Spleen (tissue), 11 donors: Measurements from ENCODE around the gene TRIM9. TPM values are rescaled to one million over a fixed set of nuclear protein-coding genes. Genes with fewer than 3 reads are reported as not detected.

Experiments
- DNase-seq: peaks from one replicate; pipeline ENCODE4 v3.0.0-alpha.2; 2020
- H3K27ac ChIP-seq, 8 donors: fragments of 200-600 bp; sonication (generic) in 7 of 8; 1 replicate in 4 of 8; 2 replicates in 4 of 8; pipeline versions ENCODE4 v1.5.0 to v1.8.0; 2016 to 2021; ENCODE audit warnings: inconsistent platforms in 4 of 8, mild to moderate bottlenecking in 4 of 8, moderate library complexity in 1 of 8
- H3K27me3 ChIP-seq, 7 donors: fragments of 200-600 bp; sonication (generic) in 6 of 7; replicated peaks in 1 of 7; 1 replicate in 4 of 7; 2 replicates in 3 of 7; pipeline versions ENCODE4 v1.5.0 to v1.8.0; 2016 to 2021; ENCODE audit warnings: inconsistent platforms in 3 of 7, mild to moderate bottlenecking in 1 of 7
- H3K36me3 ChIP-seq, 6 donors: fragments of 200-600 bp; sonication (generic) in 5 of 6; 1 replicate in 4 of 6; 2 replicates in 2 of 6; pipeline versions ENCODE4 v1.5.0 to v1.8.0; 2016 to 2021; ENCODE audit warnings: inconsistent platforms in 2 of 6
- H3K4me1 ChIP-seq, 6 donors: fragments of 200-600 bp; sonication (generic) in 5 of 6; 1 replicate in 3 of 6; 2 replicates in 3 of 6; pipeline versions ENCODE4 v1.5.0 to v1.8.0; 2016 to 2021; ENCODE audit warnings: inconsistent platforms in 3 of 6
- H3K4me3 ChIP-seq, 8 donors: fragments of 200-600 bp; sonication (generic) in 7 of 8; 1 replicate in 4 of 8; 2 replicates in 4 of 8; pipeline versions ENCODE4 v1.5.0 to v1.8.0; 2016 to 2021; ENCODE audit warnings: inconsistent platforms in 4 of 8, mild to moderate bottlenecking in 4 of 8, moderate library complexity in 2 of 8
- H3K9me3 ChIP-seq, 8 donors: fragments of 200-600 bp; sonication (generic) in 7 of 8; 1 replicate in 4 of 8; 2 replicates in 4 of 8; pipeline versions ENCODE4 v1.5.0 to v1.8.0; 2016 to 2021; ENCODE audit warnings: inconsistent platforms in 4 of 8
- POLR2A ChIP-seq, 3 donors: fragments of 450-650 bp; IDR thresholded peaks; one replicate each; pipeline ENCODE4 v1.5.1; 2017; ENCODE audit warnings: antibody characterized with exemption in 3 of 3, mild to moderate bottlenecking in 1 of 3
- POLR2AphosphoS5 ChIP-seq, 3 donors: sonication (generic); formaldehyde crosslinking; IDR thresholded peaks; one replicate each; pipeline ENCODE4 v1.5.1; 2017; ENCODE audit warnings: antibody characterized with exemption in 3 of 3
- WGBS, 5 donors: extraction: QIAGEN DNeasy Blood & Tissue Kit in 3 of 5; methylation state at CpG; one replicate each; pipeline versions ENCODE4 v1.1.5 to v1.1.7; 2013 to 2018; 5-methylcytosine and 5-hydroxymethylcytosine counted together
- intact Hi-C: fragments of 100-400 bp; cut with DNase I; formaldehyde crosslinking; loops from one replicate; pipeline ENCODE4 v1.15.0; 2023; ENCODE audit warnings: low total_unique reads
- polyA plus RNA-seq, 3 donors: library from polyadenylated mRNA; stranded (reverse); fragments of 200-250 nt; gene quantifications; one replicate each; pipeline ENCODE4 v1.2.1, GENCODE V29; 2013
- total RNA-seq, 7 donors: library from RNA; depleted of rRNA in 3 of 7; stranded (reverse); fragments of >200 nt in 3 of 7; fragmentation: NEBNext Ultra II Directional in 4 of 7; extraction: Animal tissue kit (Norgen Biotek cat#: 25700) in 4 of 7; gene quantifications; one replicate each; pipeline versions ENCODE4 v1.1.0 to v1.2.1, GENCODE V29; 2016 to 2021
- TF ChIP-seq, protein P1 (sequence below), 11 experiments: fragments of 200-600 bp in 7 of 11; fragments of 450-650 bp in 4 of 11; sonication (generic) in 4 of 11; IDR thresholded peaks in 8 of 11; conservative IDR thresholded peaks in 3 of 11; 1 replicate in 7 of 11; 2 replicates in 4 of 11; pipeline versions ENCODE4 v1.4.0 to v1.8.0; 2016 to 2021; ENCODE audit warnings: antibody characterized with exemption in 11 of 11, inconsistent platforms in 4 of 11, mild to moderate bottlenecking in 1 of 11
- donor health status: healthy with polysubstance abuse.
- donor health status: DM: no; HTN: no; CAD: no; lungs with moderate emphysema.
- donor health status: DM: no; HTN: no; CAD: no.
- donor health status: Bipolar disorder and iron deficiency.
- donor health status: healthy.
- donor health status: DM: no; HTN: no; CAD: no.
- donor health status: DM: yes; HTN: yes; CAD: no.

The TRIM9 gene
- total and polyA plus RNA-seq, 10 donors: 0.03 to 3.1 (median 1.1) TPM

DNA sequence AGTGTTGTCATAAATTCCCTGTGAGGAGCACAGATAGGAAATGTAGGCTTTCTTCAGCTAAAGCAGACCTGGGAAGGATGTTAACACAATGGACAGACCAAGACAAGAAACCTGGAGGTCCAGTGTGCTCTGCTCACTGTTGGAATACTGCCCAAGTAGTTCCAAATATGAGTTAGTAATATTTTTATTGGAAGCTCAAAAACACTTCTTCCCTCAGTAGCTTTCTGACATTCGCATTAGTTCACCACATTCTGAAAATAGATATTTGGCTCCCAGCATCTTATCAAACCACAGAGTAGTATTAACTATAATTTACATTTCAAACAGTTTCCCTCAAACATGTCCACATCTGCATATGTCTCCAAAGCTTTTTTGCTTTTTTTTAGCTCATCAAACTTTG lies 75.8 kb downstream of the TRIM9 start:
- WGBS, 5 donors: 69 to 90% (median 80%) methylated on average over 1 of the region's 1 CpG
- no peak overlapping the region for H3K4me3 ChIP-seq
- H3K36me3 ChIP-seq: no peaks in the 10 kb centered on the region
- no peaks in the 10 kb centered on the region for H3K27me3 ChIP-seq
- no peak overlapping the region for H3K27ac ChIP-seq
- intact Hi-C loops: no loop called here
- TF ChIP-seq POLR2AphosphoS5 (IDR thresholded peaks at IDR 0.05): no peak
- TF ChIP-seq, protein P1, sequence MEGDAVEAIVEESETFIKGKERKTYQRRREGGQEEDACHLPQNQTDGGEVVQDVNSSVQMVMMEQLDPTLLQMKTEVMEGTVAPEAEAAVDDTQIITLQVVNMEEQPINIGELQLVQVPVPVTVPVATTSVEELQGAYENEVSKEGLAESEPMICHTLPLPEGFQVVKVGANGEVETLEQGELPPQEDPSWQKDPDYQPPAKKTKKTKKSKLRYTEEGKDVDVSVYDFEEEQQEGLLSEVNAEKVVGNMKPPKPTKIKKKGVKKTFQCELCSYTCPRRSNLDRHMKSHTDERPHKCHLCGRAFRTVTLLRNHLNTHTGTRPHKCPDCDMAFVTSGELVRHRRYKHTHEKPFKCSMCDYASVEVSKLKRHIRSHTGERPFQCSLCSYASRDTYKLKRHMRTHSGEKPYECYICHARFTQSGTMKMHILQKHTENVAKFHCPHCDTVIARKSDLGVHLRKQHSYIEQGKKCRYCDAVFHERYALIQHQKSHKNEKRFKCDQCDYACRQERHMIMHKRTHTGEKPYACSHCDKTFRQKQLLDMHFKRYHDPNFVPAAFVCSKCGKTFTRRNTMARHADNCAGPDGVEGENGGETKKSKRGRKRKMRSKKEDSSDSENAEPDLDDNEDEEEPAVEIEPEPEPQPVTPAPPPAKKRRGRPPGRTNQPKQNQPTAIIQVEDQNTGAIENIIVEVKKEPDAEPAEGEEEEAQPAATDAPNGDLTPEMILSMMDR (IDR thresholded peaks at IDR 0.05 in 8 of 11, conservative IDR thresholded peaks at IDR 0.05 in 3 of 11): no peak
- TF ChIP-seq POLR2A (IDR thresholded peaks at IDR 0.05): no peak
- no peak for DNase-seq
- H3K9me3 ChIP-seq: no peaks in the 10 kb centered on the region
- H3K4me1 ChIP-seq: no peaks in the 10 kb centered on the region

DNA sequence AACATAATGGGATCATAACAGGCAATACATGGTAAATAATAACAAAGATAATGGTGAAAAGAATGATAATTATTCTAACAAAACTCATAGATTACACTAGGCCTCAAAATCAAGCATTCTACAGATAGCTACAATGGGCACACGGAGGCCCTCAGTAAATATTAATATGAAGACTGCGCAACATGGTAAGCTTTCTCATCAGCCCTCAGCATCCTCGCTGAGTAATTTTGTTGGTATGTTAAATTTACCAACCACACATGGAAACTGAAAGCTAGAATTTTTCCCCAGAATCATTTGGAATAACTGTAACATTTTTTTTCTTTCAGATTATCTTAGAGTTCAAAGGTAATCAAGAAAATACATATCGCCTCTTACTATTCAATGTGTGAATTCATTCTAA lies 76.4 kb downstream of the TRIM9 start:
- TF ChIP-seq POLR2AphosphoS5 (IDR thresholded peaks at IDR 0.05) (no peak), POLR2A (IDR thresholded peaks at IDR 0.05) (no peak)
- TF ChIP-seq, protein P1 (IDR thresholded peaks at IDR 0.05 in 8 of 11, conservative IDR thresholded peaks at IDR 0.05 in 3 of 11): no peak
- H3K36me3 ChIP-seq: no peaks in the 10 kb centered on the region
- no peak for DNase-seq
- no peaks in the 10 kb centered on the region for H3K27me3 ChIP-seq
- no peak overlapping the region for H3K27ac ChIP-seq
- H3K4me1 ChIP-seq: no peaks in the 10 kb centered on the region
- H3K9me3 ChIP-seq: no peaks in the 10 kb centered on the region
- H3K4me3 ChIP-seq: no peak overlapping the region
- intact Hi-C loops: no loop called here
- WGBS, 5 donors: 53 to 86% (median 74%) methylated on average over 4 of the region's 4 CpGs

DNA sequence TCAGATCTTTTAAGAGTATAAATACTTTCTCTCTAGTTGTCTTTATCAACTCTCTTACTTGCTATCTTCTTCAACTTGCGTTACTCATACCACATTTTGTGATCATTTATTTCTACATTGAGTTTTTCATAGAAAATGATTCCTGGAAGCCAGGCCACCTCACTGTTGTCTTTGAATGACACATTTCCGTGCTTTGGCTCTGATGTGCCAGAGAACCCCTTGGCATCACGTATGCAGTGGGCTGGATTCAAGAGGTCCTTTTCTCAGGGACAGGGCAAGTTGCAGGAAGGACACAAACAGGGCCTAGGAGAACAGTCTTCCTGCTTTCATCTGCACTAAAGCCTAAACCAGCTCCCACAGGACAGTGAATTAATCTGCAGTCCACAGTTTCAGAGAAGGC lies 80.3 kb downstream of the TRIM9 start:
- no peaks in the 10 kb centered on the region for H3K36me3 ChIP-seq
- TF ChIP-seq POLR2AphosphoS5 (IDR thresholded peaks at IDR 0.05): no peak
- no peak for TF ChIP-seq POLR2A (IDR thresholded peaks at IDR 0.05)
- TF ChIP-seq, protein P1 (IDR thresholded peaks at IDR 0.05 in 8 of 11, conservative IDR thresholded peaks at IDR 0.05 in 3 of 11): no peak
- WGBS, 5 donors: 67 to 87% (median 77%) methylated on average over 3 of the region's 3 CpGs
- no peaks in the 10 kb centered on the region for H3K27me3 ChIP-seq
- H3K4me3 ChIP-seq: no peak overlapping the region
- no peak overlapping the region for H3K27ac ChIP-seq
- intact Hi-C loops: no loop called here
- H3K4me1 ChIP-seq: no peaks in the 10 kb centered on the region
- no peak for DNase-seq
- no peaks in the 10 kb centered on the region for H3K9me3 ChIP-seq

DNA sequence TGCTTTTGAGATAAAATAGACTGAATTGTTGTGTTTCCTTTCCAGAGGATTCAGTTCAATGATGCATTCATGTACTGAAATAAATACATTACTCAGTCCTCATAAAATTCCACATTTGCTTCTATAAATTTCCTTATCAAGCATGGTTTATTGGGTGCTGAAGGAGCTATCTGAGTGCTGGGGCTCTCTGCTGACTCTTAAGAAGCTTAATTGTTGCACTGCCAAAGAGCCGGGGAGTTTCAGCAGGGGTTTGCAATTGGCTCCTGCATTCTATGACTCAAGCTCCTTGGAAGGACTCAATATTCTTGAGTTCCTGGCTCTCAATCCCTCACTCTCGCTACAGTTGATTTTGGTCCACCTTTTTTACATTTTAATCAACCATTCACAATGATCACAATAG lies 80.8 kb downstream of the TRIM9 start:
- intact Hi-C loops: no loop called here
- TF ChIP-seq POLR2A (IDR thresholded peaks at IDR 0.05): no peak
- no peak overlapping the region for H3K4me3 ChIP-seq
- no peak for DNase-seq
- no peaks in the 10 kb centered on the region for H3K36me3 ChIP-seq
- H3K27ac ChIP-seq: no peak overlapping the region
- no peaks in the 10 kb centered on the region for H3K4me1 ChIP-seq
- no peaks in the 10 kb centered on the region for H3K9me3 ChIP-seq
- 78 to 94% (median 86%) methylated on average over 2 of the region's 2 CpGs for WGBS, 5 donors
- H3K27me3 ChIP-seq: no peaks in the 10 kb centered on the region

DNA sequence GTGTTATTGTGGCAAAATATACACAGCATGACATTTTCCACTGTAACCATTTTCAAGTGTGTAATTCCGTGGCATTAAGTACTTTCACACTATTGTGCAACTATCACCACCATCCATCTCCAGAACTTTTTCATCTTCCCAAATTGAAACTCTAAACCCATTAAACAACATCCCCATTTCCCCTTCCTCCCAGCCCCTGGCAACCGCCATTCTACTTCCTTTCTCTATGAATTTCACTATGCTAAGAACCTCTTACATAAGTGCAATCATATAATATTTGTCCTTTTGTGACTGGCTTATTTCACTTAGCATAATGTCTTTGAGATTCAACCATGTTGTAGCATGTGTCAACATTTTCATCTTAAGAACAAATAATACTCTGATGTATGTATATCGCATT lies 82.8 kb downstream of the TRIM9 start:
- no peak for DNase-seq
- 55 to 75% (median 69%) methylated on average over 3 of the region's 3 CpGs for WGBS, 5 donors
- H3K4me1 ChIP-seq: peaks cover 0 to 3% (median 0%) of the 10 kb centered on the region in 6 donors
- no peaks in the 10 kb centered on the region for H3K27me3 ChIP-seq
- TF ChIP-seq, protein P1 (IDR thresholded peaks at IDR 0.05 in 8 of 11, conservative IDR thresholded peaks at IDR 0.05 in 3 of 11): no peak
- TF ChIP-seq POLR2A (IDR thresholded peaks at IDR 0.05): no peak
- TF ChIP-seq POLR2AphosphoS5 (IDR thresholded peaks at IDR 0.05): no peak
- no peak overlapping the region for H3K4me3 ChIP-seq
- intact Hi-C loops: no loop called here
- H3K9me3 ChIP-seq: no peaks in the 10 kb centered on the region
- no peak overlapping the region for H3K27ac ChIP-seq
- H3K36me3 ChIP-seq: no peaks in the 10 kb centered on the region
